Activated CD8-positive, alpha-beta memory T cell treated with anti-CD3 and anti-CD28 coated beads, Interleukin-2, amount 50 U/mL, for 48 hours (primary cell): ENCODE measurements around the gene REC114.
"Not testable (repeated sequence)": the region's sequence is repeated elsewhere in the genome, so short reads cannot be mapped to it uniquely, and the experiment has no call there.

ENCODE experiments used
- DNase-seq: peaks from one replicate; pipeline ENCODE4 v3.0.0-alpha.2; 2020

The REC114 gene

GRCh38 chr15:73538123-73538522 is 95.2 kb downstream of the REC114 start:
- no peak for DNase-seq

DNA sequence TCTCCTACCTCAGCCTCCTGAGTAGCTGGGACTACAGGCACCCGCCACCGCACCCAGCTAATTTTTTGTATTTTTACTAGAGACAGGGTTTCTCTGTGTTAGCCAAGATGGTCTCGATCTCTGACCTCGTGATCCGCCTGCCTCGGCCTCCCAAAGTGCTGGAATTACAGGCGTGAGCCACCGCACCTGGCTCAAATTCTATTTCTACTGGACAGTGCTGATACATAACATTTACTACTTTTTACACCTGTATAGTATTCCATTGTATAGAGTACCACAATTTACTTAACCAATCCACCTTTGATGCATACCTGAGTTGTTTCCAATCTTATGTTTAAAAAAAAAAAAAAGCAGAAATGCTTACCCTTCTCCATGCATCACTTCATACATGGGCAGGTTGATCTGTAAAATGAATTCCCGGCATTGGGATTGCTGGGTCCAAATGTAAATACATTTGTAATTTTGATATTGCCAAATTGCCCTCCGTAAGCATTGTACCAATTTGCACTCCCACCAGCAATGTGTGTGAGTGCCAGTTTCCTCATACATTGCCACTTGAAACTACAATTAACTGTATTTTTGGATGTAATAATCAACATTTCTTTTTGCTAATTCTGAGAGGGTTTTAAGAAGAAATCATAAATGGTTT is 95.7 kb downstream of the REC114 start:
- DNase-seq: no peak

DNA sequence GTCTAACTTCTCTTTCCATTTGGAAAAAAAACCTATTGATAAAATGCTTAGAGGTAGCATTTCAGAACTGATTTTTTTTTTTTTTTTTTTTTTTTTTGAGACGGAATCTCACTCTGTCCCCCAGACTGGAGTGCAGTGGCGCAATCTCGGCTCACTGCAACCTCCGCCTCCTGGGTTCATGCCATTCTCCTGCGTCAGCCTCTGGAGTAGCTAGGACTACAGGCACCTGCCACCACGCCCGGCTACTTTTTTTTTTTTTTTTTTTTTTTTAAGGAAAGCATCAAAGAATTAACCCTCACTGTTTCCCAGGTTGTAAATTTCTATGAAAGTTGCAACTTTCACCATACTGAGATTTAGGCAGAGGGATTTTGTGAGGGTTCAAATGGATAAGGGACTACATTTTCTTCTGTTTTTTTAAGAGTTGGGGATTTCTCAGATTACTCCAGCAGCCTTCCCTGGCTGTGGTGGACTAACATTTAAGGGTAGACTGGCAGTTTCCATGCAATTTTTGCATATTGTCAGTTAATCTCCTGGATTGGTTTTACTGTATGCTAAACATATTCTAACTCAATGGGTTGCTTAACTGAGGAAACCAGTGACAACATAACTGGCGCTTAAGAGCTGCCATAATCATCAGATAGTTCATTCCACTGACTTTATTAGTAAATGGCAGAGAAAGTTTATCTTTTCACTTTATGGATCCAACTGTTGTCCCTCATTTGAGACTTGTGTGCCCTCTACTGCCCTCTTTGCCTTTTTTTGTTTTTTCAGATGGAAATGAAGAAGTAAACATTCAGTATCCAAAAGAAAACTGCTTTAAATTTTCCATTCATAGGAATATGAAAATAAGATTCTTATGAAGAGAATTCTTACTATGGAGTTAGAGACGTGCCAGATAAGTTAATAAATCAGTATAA is 96.5 kb downstream of the REC114 start:
- no peak for DNase-seq

GRCh38 chr15:73540161-73540560 is 97.2 kb downstream of the REC114 start:
- DNase-seq: no peak

- DNase-seq: no peak
Observed at GRCh38 chr15:73541479-73541878, 98.5 kb downstream of the REC114 start.

DNA sequence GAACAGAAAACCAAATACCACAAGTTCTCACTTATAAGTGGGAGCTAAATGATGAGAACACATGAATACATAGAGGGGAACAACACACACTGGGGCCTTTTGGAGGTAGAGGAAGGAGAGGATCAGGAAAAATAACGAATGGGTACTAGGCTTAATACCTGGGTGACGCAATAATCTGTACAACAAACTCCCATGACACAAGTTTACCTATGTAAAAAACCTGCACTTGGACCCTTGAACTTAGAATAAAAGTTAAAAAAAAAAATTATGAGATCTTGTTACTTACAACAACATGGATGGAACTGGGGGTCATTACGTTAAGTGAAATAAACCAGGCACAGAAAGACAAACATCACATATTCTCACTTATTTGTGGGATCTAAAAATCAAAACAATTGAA is 106.0 kb downstream of the REC114 start:
- DNase-seq: not testable (repeated sequence)

GRCh38 chr15:73550190-73550589 is 107.2 kb downstream of the REC114 start:
- DNase-seq: no peak

DNA sequence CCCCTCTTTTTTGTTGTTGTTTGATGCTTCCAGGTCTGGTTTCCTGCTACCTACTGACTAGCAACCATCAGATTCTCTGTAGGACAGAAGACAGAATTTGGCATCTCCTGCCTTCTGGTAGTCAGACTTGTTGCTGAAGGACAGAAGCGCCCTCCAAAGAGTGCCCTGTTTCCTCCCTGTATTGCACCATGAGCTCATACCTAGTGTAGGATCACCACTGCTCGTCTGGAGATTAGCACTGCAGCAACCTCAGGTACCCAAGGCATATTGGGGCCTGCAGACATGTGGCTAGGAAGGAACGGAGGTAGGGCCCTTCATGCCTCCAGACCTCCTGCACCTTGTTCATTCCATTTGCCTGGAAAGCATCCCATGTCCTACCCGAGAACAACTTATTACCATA is 112.1 kb downstream of the REC114 start:
- DNase-seq: no peak

GRCh38 chr15:73558529-73558928 is 115.6 kb downstream of the REC114 start:
- DNase-seq: no peak

DNA sequence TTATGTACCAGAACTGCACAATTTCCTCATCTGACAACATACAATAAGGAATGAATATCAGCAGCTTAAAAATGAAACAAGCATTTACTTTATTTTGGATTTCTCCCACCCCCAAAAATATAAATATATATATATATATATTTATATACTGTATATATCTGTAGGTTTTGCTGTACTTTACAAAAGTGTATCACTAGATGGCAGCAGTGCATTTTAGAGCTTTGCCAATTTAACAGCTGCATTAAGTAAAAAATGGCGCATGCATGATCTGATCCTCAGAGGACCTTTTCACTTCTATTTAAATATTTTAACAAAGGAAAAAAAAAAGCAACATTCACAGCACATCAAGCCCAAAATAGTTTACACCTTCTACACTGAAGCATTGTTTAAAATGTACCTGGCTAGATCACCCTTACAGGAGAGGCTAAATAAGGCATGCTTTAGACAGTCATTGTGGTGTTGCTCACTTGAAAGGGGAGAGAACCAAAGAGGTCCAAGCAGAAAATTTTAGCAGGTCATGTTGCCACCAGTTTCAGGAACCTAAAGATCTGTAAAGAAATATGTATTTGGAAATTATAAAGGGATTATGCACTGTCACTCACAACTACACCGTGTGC is 117.6 kb downstream of the REC114 start:
- DNase-seq: no peak

- DNase-seq: no peak
Observed at GRCh38 chr15:73564255-73564654, 121.3 kb downstream of the REC114 start.

DNA sequence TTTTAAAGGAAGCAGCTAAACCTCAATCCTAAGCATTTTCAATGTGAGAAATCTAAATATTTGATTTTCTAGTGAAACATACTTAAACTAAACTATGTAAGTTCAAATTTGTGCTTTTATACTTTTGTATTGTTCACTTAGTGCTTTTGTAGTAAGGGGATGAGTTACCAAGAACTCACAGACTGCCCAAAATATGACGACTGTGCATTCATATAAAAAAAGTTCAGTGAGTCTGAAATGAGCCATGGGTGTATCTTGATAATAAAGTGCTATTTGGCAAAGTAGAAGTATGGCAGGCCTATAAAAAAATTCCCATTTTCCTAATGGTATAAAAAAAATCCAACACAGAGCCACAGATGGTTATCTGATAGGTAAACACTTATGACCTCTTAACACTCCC is 124.1 kb downstream of the REC114 start:
- DNase-seq: no peak

GRCh38 chr15:73568564-73569280 is 125.8 kb downstream of the REC114 start:
- DNase-seq: no peak

- DNase-seq: no peak
Observed at GRCh38 chr15:73569361-73569760, 126.4 kb downstream of the REC114 start.

- no peak for DNase-seq
Observed at GRCh38 chr15:73570355-73571032, 127.5 kb downstream of the REC114 start.

- DNase-seq: no peak
Observed at GRCh38 chr15:73571346-73571745, 128.4 kb downstream of the REC114 start.

DNA sequence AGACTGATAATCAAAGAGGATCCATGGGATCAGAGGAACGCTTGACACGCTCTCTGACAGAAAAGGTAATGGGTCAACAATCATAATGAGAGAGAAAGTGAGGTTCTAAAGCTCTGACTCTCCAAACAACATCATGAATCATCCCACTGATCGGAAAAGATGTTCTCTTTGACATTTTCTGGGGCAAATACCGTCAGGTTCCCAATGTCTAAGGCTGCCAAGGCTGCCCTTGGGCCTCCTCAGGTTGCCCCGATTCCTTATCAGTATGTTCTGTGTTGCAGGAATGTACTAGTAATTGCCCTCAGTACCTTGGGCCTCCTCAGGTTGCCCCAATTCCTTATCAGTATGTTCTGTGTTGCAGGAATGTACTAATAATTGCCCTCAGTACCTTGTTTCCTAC is 129.3 kb downstream of the REC114 start:
- no peak for DNase-seq

DNA sequence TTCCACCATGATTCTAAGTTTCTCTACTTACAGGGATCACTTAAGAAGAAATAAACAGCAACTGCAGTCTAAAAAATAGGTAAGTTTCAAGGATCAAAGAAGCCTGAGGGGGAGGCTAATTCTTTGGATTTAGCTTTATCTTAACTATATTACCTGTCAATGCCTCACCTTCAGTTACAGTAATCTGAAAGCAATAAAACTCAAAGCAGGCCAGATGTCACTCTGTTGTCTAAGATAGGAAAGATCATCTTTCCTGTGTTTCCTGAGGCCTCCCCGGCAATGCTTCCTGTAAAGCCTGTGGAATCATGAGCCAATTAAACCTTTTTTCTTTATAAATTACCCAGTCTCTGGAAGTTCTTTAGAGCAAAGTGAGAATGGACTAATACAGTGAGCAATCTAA is 130.1 kb downstream of the REC114 start:
- no peak for DNase-seq

DNA sequence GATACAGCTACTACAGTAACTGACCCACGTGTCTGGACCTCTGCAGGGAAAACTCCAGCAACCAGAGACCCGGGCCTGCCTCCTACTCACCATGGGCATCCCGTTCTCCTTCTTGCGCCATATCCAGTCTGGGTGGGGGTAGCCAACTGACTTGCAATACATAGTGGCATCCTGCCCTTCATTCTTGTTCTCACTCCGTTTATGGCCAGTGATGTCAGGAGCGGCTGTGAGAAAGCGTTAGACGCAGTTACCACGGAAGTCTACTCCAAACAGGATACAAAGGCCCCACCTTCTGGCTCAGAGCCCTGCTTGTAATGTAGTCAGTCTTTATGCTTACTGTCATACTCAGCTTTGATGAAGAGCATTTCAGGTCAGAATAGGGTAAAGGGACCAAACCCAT is 130.6 kb downstream of the REC114 start:
- no peak for DNase-seq

DNA sequence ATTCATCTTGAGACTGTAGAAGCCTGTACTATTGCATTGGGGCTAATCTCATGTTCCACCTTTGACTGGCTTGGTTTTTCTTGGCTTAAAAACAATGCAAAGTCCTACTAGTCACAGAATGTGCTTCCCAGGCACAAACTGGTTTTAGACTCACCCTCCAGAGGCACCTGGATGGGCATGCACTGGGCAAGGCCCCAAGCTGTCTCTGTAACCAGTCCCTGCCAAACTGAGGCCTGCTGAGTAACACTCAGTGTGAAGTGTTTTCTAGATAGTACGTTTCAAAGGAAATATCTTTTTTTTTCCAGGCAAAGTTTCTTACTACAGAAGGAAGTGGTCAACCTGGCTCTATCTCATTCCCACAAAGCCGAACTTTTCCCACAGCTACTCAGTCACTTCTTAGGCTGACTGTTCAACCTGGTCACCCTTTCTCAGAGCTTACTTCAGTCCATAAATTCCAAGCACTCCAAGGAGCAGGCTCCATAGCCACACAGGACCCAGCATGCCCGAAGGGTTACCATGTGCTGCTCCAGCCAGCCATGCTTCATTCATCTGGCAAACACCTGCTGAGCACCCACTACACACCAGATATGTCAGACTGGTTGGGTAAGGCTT is 132.8 kb downstream of the REC114 start:
- DNase-seq: no peak

- DNase-seq: not testable (repeated sequence)
Observed at GRCh38 chr15:73577593-73577992, 134.6 kb downstream of the REC114 start.

- no peak for DNase-seq
Observed at GRCh38 chr15:73578026-73578425, 135.1 kb downstream of the REC114 start.
